H9 (cell line): ENCODE results near the gene SLC2A10. TPM values are rescaled to one million over a fixed set of nuclear protein-coding genes. Genes with fewer than 3 reads are reported as not detected.

ENCODE experiments used
- DNase-seq: peaks from one replicate; pipeline ENCODE4 v3.0.0-alpha.2; 2017
- H2AFZ ChIP-seq: one replicate; pipeline ENCODE4 v1.6.1; 2013; ENCODE audit warnings: mild to moderate bottlenecking, low read length, control low read depth, moderate library complexity
- H2AK5ac ChIP-seq: 2 replicates; pipeline ENCODE4 v1.6.1; 2013; ENCODE audit warnings: low read length, control low read depth, mixed read lengths; ENCODE audit not compliant: insufficient read length
- H2BK120ac ChIP-seq: one replicate; pipeline ENCODE4 v1.6.1; 2013; ENCODE audit warnings: low read depth, mild to moderate bottlenecking, low read length, control low read depth, inconsistent platforms; ENCODE audit not compliant: poor library complexity, severe bottlenecking
- H2BK12ac ChIP-seq: 2 replicates; pipeline ENCODE4 v1.6.1; 2013; ENCODE audit warnings: low read length, control low read depth, mixed read lengths, low read depth; ENCODE audit not compliant: insufficient read length
- H2BK15ac ChIP-seq: 2 replicates; pipeline ENCODE4 v1.6.1; 2013; ENCODE audit warnings: low read depth, low read length, control low read depth
- H2BK20ac ChIP-seq: one replicate; pipeline ENCODE4 v1.6.1; 2013; ENCODE audit warnings: low read depth, mild to moderate bottlenecking, low read length, control low read depth, inconsistent platforms; ENCODE audit not compliant: poor library complexity, severe bottlenecking
- H2BK5ac ChIP-seq: 2 replicates; pipeline ENCODE4 v1.6.1; 2013; ENCODE audit warnings: low read length, control low read depth, mixed read lengths; ENCODE audit not compliant: insufficient read length
- H3K14ac ChIP-seq: 2 replicates; pipeline ENCODE4 v1.6.1; 2013; ENCODE audit warnings: low read length, control low read depth; ENCODE audit not compliant: insufficient read depth
- H3K18ac ChIP-seq: 2 replicates; pipeline ENCODE4 v1.6.1; 2013; ENCODE audit warnings: low read depth, mild to moderate bottlenecking, mixed read lengths, low read length, control low read depth; ENCODE audit not compliant: insufficient read length
- H3K23ac ChIP-seq: 2 replicates; pipeline ENCODE4 v1.6.1; 2013; ENCODE audit warnings: low read length, control low read depth, mixed read lengths, low read depth; ENCODE audit not compliant: insufficient read length
- H3K23me2 ChIP-seq: 2 replicates; pipeline ENCODE4 v1.6.1; 2013; ENCODE audit warnings: low read depth, mild to moderate bottlenecking, mixed read lengths, low read length, control low read depth; ENCODE audit not compliant: insufficient read length, poor library complexity, severe bottlenecking
- H3K27ac ChIP-seq: 2 replicates; pipeline ENCODE4 v1.5.1; 2013; ENCODE audit warnings: low read length, control low read depth, mixed read lengths, low read depth; ENCODE audit not compliant: insufficient read length
- H3K27me3 ChIP-seq: 2 replicates; pipeline ENCODE4 v1.6.1; 2013; ENCODE audit warnings: low read length, control low read depth, inconsistent platforms; ENCODE audit not compliant: insufficient read depth
- H3K4ac ChIP-seq: 2 replicates; pipeline ENCODE4 v1.6.1; 2013; ENCODE audit warnings: low read depth, mild to moderate bottlenecking, control low read depth, inconsistent platforms, low read length, moderate library complexity
- H3K4me1 ChIP-seq: 2 replicates; pipeline ENCODE4 v1.6.1; 2013; ENCODE audit warnings: low read length, control low read depth, inconsistent platforms; ENCODE audit not compliant: insufficient read depth
- H3K4me2 ChIP-seq: 2 replicates; pipeline ENCODE4 v1.6.1; 2013; ENCODE audit warnings: low read length, control low read depth, mixed read lengths; ENCODE audit not compliant: insufficient read length, insufficient read depth
- H3K56ac ChIP-seq: 2 replicates; pipeline ENCODE4 v1.6.1; 2013; ENCODE audit warnings: low read depth, mild to moderate bottlenecking, mixed read lengths, low read length, control low read depth; ENCODE audit not compliant: insufficient read length
- H3K79me1 ChIP-seq: 2 replicates; pipeline ENCODE4 v1.6.1; 2013; ENCODE audit warnings: low read depth, mild to moderate bottlenecking, moderate library complexity, low read length, control low read depth, inconsistent platforms; ENCODE audit not compliant: insufficient read depth, poor library complexity, severe bottlenecking
- H3K79me2 ChIP-seq: 2 replicates; pipeline ENCODE4 v1.6.1; 2013; ENCODE audit warnings: low read length, control low read depth, inconsistent platforms; ENCODE audit not compliant: insufficient read depth
- H3K9ac ChIP-seq: 2 replicates; pipeline ENCODE4 v1.6.1; 2013; ENCODE audit warnings: low read length, control low read depth, mixed read lengths; ENCODE audit not compliant: insufficient read length; ENCODE audit errors: extremely low read depth
- H3K9me3 ChIP-seq: one replicate; pipeline ENCODE4 v1.6.1; 2013; ENCODE audit warnings: low read depth, low read length, inconsistent platforms; ENCODE audit not compliant: control insufficient read depth
- H3T11ph ChIP-seq: one replicate; pipeline ENCODE4 v1.6.1; 2013; ENCODE audit warnings: mild to moderate bottlenecking, low read length, control low read depth, inconsistent platforms
- H4K20me1 ChIP-seq: one replicate; pipeline ENCODE4 v1.6.1; 2013; ENCODE audit not compliant: control insufficient read depth, insufficient read length, insufficient read depth
- H4K5ac ChIP-seq: 2 replicates; pipeline ENCODE4 v1.6.1; 2013; ENCODE audit warnings: low read depth, mild to moderate bottlenecking, mixed read lengths, low read length, control low read depth; ENCODE audit not compliant: insufficient read length
- H4K8ac ChIP-seq: replicated peaks from 2 replicates; pipeline ENCODE4 v1.6.1; 2013; ENCODE audit warnings: low read length, control low read depth, mixed read lengths, low read depth; ENCODE audit not compliant: insufficient read length
- H4K91ac ChIP-seq: 2 replicates; pipeline ENCODE4 v1.6.1; 2013; ENCODE audit warnings: low read depth, mild to moderate bottlenecking, moderate library complexity, mixed read lengths, low read length, control low read depth; ENCODE audit not compliant: insufficient read length
- H3K27ac Mint-ChIP-seq, 3 experiments: 2 replicates in 2 of 3; 3 replicates in 1 of 3; pipeline ENCODE4 v1.8.0; 2020 to 2021; ENCODE audit warnings: mixed read lengths in 3 of 3, mild to moderate bottlenecking in 1 of 3, moderate library complexity in 1 of 3
- H3K27me3 Mint-ChIP-seq: 2 replicates; pipeline ENCODE4 v1.8.0; 2021; ENCODE audit warnings: low read depth, mild to moderate bottlenecking, moderate library complexity, mixed read lengths
- H3K36me3 Mint-ChIP-seq, 3 experiments: 2 replicates in 2 of 3; 3 replicates in 1 of 3; pipeline ENCODE4 v1.8.0; 2020 to 2021; ENCODE audit warnings: low read depth in 3 of 3, mixed read lengths in 3 of 3; ENCODE audit not compliant: insufficient read depth in 1 of 3
- H3K4me1 Mint-ChIP-seq, 2 experiments: 2 replicates each; pipeline ENCODE4 v1.8.0; 2020; ENCODE audit warnings: mixed read lengths in 2 of 2
- H3K4me3 Mint-ChIP-seq, 2 experiments: 2 replicates in 1 of 2; 3 replicates in 1 of 2; pipeline ENCODE4 v1.8.0; 2020 to 2021; ENCODE audit warnings: mild to moderate bottlenecking in 2 of 2, mixed read lengths in 2 of 2, moderate library complexity in 1 of 2
- H3K9me3 Mint-ChIP-seq, 2 experiments: 2 replicates in 1 of 2; 3 replicates in 1 of 2; pipeline ENCODE4 v1.8.0; 2020; ENCODE audit warnings: mild to moderate bottlenecking in 2 of 2, mixed read lengths in 2 of 2, moderate library complexity in 1 of 2
- CTCF ChIP-seq: fragments of 200-600 bp; sonication (generic); conservative IDR thresholded peaks from 3 replicates; pipeline ENCODE4 v1.8.0; 2021; ENCODE audit warnings: antibody characterized with exemption, mild to moderate bottlenecking
- WGBS: extraction: QIAGEN DNeasy Blood & Tissue Kit; methylation state at CpG from one replicate; pipeline ENCODE4 v1.1.7; 2013; ENCODE audit warnings: missing lambda C conversion rate, low lambda C conversion rate, mixed read lengths; ENCODE audit not compliant: insufficient read length; ENCODE audit errors: extremely low coverage; 5-methylcytosine and 5-hydroxymethylcytosine counted together
- total RNA-seq: library from RNA; stranded (reverse); gene quantifications from 2 replicates; pipeline ENCODE4 v1.2.1, GENCODE V29; 2021

Gene SLC2A10
- total RNA-seq, 1 experiment from 2014 or later: 8.2 TPM

GRCh38 chr20:46784436-46785127 lies 75.1 kb downstream of the SLC2A10 start:
- no peak for DNase-seq
- Histone ChIP-seq H2AK5ac (no peak overlapping the region), H2BK12ac (no peak overlapping the region), H3K27ac (no peak overlapping the region), H4K8ac (no peak overlapping the region), H3K4me1 (no peaks in the 10 kb centered on the region), H3K79me1 (no peaks in the 10 kb centered on the region), H2AFZ (no peak overlapping the region), H3K23ac (no peak overlapping the region), H3K23me2 (no peaks in the 10 kb centered on the region), H4K20me1 (no peaks in the 10 kb centered on the region), H3K4me2 (no peak overlapping the region), H3K18ac (no peak overlapping the region), H2BK15ac (no peak overlapping the region), H3K9me3 (no peaks in the 10 kb centered on the region), H4K91ac (no peak overlapping the region), H3K79me2 (no peaks in the 10 kb centered on the region), H3K4ac (no peak overlapping the region), H3K27me3 (no peaks in the 10 kb centered on the region), H3K9ac (no peak overlapping the region), H2BK120ac (no peak overlapping the region), H3K56ac (no peak overlapping the region), H3T11ph (no peak overlapping the region), H3K14ac (no peak overlapping the region), H2BK20ac (no peak overlapping the region), H4K5ac (no peak overlapping the region), H2BK5ac (no peak overlapping the region)
- Mint-ChIP-seq H3K4me1 (peaks cover 6% of the 10 kb centered on the region in 2 experiments; a peak in 3 of 4 replicates), H3K9me3 (no peaks in the 10 kb centered on the region), H3K27ac (no peak overlapping the region), H3K27me3 (peaks cover 2% of the 10 kb centered on the region), H3K36me3 (peaks cover 0 to 2% (median 0%) of the 10 kb centered on the region in 3 experiments; a peak in 1 of 7 replicates), H3K4me3 (no peak overlapping the region)
- no peak for TF ChIP-seq CTCF
- no CpG with 5 or more reads among the region's 15 CpGs for WGBS

Other genes starting within 250 kb of the SLC2A10 start
- 17.2 and 19.5 TPM in 2 replicates for gene ZNF334, start 196.1 kb upstream of the SLC2A10 start, total RNA-seq
- gene OCSTAMP, start 159.0 kb upstream of the SLC2A10 start, total RNA-seq: not detected in 2 replicates
- 15.2 and 17.5 TPM in 2 replicates for gene SLC13A3, start 58.2 kb upstream of the SLC2A10 start, total RNA-seq
- gene TP53RK, start 20.2 kb upstream of the SLC2A10 start, total RNA-seq: 21.1 and 21.5 TPM in 2 replicates
- gene EYA2, start 185.2 kb downstream of the SLC2A10 start, total RNA-seq: 0.68 and 0.74 TPM in 2 replicates